Mucosa of rectum (tissue), 2 donors: Measurements from ENCODE around the gene ANO7.

ENCODE experiments used
- H3K27ac ChIP-seq, 2 donors: one replicate each; pipeline ENCODE4 v1.7.0; 2013; ENCODE audit warnings: inconsistent platforms in 2 of 2, low read depth in 2 of 2, low read length in 2 of 2
- H3K27me3 ChIP-seq, 2 donors: one replicate each; pipeline ENCODE4 v1.7.0; 2013; ENCODE audit warnings: low read length in 2 of 2; ENCODE audit not compliant: control insufficient read depth in 2 of 2, insufficient read depth in 2 of 2
- H3K36me3 ChIP-seq, 2 donors: one replicate each; pipeline ENCODE4 v1.7.0; 2013; ENCODE audit warnings: low read length in 2 of 2; ENCODE audit not compliant: control insufficient read depth in 2 of 2, insufficient read depth in 2 of 2
- H3K4me1 ChIP-seq, 2 donors: one replicate each; pipeline ENCODE4 v1.7.0; 2013; ENCODE audit warnings: low read length in 2 of 2, mild to moderate bottlenecking in 1 of 2; ENCODE audit not compliant: control insufficient read depth in 2 of 2, insufficient read depth in 2 of 2
- H3K4me3 ChIP-seq, 2 donors: one replicate each; pipeline ENCODE4 v1.7.0; 2013; ENCODE audit warnings: low read length in 2 of 2
- H3K9ac ChIP-seq, 2 donors: one replicate each; pipeline ENCODE4 v1.7.0; 2013; ENCODE audit warnings: low read length in 2 of 2, low read depth in 1 of 2, mild to moderate bottlenecking in 1 of 2
- H3K9me3 ChIP-seq, 2 donors: one replicate each; pipeline ENCODE4 v1.7.0; 2013; ENCODE audit warnings: low read length in 2 of 2; ENCODE audit not compliant: control insufficient read depth in 2 of 2
- donor health status: healthy.
- donor health status: Normal muscosa, but diverticular disease.

The ANO7 gene

GRCh38 chr2:241226723-241227572 is 38.5 kb downstream of the ANO7 start:
- H3K27ac ChIP-seq, result no peak overlapping the region
- peaks cover 56 to 57% of the 10 kb centered on the region in 2 donors for H3K36me3 ChIP-seq
- H3K4me3 ChIP-seq, result no peak overlapping the region
- no peaks in the 10 kb centered on the region for H3K27me3 ChIP-seq
- H3K9me3 ChIP-seq, result no peaks in the 10 kb centered on the region
- no peaks in the 10 kb centered on the region for H3K4me1 ChIP-seq
- H3K9ac ChIP-seq, result no peak overlapping the region

DNA sequence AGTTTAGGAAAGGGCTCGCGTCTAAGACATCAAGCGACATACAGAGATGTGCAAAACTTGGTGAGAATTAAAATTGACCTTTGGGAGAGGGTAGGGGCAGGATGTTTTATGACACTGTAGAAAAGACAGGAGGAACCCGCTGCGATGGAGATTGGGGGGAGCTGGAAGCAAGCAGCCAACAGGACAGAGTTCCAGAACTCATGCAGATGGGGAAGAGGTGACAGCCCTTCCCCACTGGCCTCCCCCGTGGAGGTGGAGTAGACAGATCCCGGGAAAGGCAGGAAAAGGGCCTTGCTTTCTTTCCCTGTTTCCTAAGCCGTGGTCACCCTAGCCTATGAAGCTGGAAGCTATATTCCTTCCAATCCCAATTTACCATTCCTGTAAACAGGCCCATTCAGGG is 39.1 kb downstream of the ANO7 start:
- Histone ChIP-seq H3K9ac (no peak overlapping the region), H3K9me3 (no peaks in the 10 kb centered on the region), H3K36me3 (peaks cover 59 to 62% of the 10 kb centered on the region in 2 donors), H3K27ac (no peak overlapping the region), H3K4me1 (no peaks in the 10 kb centered on the region), H3K4me3 (no peak overlapping the region), H3K27me3 (no peaks in the 10 kb centered on the region)

DNA sequence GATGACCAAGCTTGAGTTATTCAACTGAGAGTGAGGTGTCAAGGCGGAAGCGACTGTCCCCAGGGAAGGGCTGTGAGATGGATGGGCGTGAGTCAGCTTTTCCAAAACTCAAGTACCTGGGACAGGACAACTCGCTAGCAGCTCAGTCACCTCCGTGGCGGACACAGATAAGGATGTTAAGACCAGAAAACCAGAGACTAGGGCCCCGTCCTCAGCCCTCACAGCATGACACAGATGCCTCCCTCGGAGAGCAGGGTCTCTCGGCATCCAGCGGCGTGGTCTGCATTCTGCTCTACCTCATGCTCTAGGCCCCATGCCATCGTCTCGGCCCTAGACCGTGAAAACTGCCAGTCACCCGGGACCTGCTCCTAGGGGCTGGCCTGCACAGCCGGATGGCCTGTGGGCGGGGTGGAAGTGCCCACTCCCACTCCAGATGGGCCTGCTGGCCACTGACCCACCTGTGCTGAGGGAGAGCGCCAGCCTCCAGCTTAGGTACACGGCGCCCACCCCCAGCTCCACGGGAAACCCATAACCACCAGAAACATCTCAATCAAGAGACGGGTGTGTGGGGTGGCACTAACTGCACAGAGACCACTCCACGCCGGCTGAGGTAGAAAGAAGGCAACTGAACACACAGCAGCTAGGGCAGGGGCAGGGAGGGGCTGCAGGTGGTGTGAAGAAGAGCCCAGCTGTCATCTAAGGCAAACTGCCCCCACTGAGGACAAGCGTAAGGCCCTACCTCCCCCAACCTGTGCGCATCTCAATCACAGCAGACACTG is 39.8 kb downstream of the ANO7 start:
- Histone ChIP-seq H3K4me3 (no peak overlapping the region), H3K4me1 (no peaks in the 10 kb centered on the region), H3K36me3 (peaks cover 66 to 67% of the 10 kb centered on the region in 2 donors), H3K9ac (no peak overlapping the region), H3K27ac (no peak overlapping the region), H3K27me3 (no peaks in the 10 kb centered on the region), H3K9me3 (no peaks in the 10 kb centered on the region)

- Histone ChIP-seq H3K9ac (no peak overlapping the region), H3K4me1 (no peaks in the 10 kb centered on the region), H3K4me3 (no peak overlapping the region), H3K27ac (no peak overlapping the region), H3K9me3 (no peaks in the 10 kb centered on the region), H3K27me3 (no peaks in the 10 kb centered on the region), H3K36me3 (peaks cover 73 to 74% of the 10 kb centered on the region in 2 donors)
Observed at GRCh38 chr2:241228860-241229516, 40.5 kb downstream of the ANO7 start.

DNA sequence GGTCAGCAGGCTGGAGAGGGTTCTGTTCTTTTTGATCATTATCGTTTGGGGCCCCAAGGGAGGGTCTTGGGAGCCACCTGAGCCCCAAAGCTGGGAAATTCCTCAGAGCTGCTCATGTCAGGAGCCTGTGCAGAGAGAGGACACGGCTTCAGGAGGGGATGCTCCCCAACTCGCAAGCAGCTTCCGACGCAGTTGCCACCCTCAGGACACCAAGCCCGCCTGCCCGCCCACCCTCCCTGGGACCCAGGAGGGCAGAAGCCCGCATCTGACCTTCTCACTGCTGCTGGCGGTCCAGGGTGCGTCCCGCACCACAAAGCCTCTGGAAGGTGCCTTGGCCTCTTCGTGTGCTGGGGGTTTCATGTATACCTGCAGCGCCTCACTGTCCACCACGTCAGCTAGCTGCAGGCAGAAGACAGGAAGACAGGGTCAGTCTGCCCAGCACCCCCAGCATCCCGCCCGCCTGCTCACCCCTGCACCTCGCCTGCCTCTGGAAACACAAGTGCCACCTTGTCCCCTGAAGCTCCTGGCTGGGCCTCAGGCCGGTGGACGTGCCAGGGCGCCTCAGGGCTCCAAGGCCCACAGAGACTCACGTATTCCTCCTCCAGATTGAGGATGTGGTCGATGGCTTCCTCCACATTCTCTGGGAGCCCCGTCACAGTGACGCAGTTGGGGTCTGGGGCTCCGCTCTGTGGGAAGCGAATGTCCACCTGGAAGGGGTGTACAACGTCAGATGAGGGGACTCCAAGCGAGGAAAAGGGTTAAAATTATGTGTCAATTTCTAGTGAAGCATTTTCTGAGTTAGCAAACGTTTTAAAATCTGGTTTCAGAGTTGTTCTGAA is 41.3 kb downstream of the ANO7 start:
- H3K27ac ChIP-seq, result no peak overlapping the region
- H3K4me1 ChIP-seq, result no peaks in the 10 kb centered on the region
- no peaks in the 10 kb centered on the region for H3K9me3 ChIP-seq
- no peak overlapping the region for H3K9ac ChIP-seq
- no peaks in the 10 kb centered on the region for H3K27me3 ChIP-seq
- H3K36me3 ChIP-seq, result peaks cover 81 to 82% of the 10 kb centered on the region in 2 donors
- H3K4me3 ChIP-seq, result no peak overlapping the region

GRCh38 chr2:241230435-241230834 is 42.0 kb downstream of the ANO7 start:
- H3K27ac ChIP-seq, result no peak overlapping the region
- peaks cover 86 to 88% of the 10 kb centered on the region in 2 donors for H3K36me3 ChIP-seq

GRCh38 chr2:241232736-241233575 is 44.5 kb downstream of the ANO7 start:
- H3K27ac ChIP-seq, result no peak overlapping the region
- H3K36me3 ChIP-seq, result peaks cover 85 to 96% of the 10 kb centered on the region in 2 donors
- H3K4me3 ChIP-seq, result no peak overlapping the region
- H3K27me3 ChIP-seq, result no peaks in the 10 kb centered on the region
- H3K4me1 ChIP-seq, result no peaks in the 10 kb centered on the region
- no peaks in the 10 kb centered on the region for H3K9me3 ChIP-seq
- H3K9ac ChIP-seq, result no peak overlapping the region

More at GRCh38 chr2:241230435-241230834, 42.0 kb downstream of the ANO7 start:
- Histone ChIP-seq H3K4me1 (no peaks in the 10 kb centered on the region), H3K4me3 (no peak overlapping the region), H3K9me3 (no peaks in the 10 kb centered on the region), H3K27me3 (no peaks in the 10 kb centered on the region), H3K9ac (no peak overlapping the region)

- no peak overlapping the region for H3K9ac ChIP-seq
- no peaks in the 10 kb centered on the region for H3K4me1 ChIP-seq
- no peaks in the 10 kb centered on the region for H3K27me3 ChIP-seq
- H3K27ac ChIP-seq, result no peak overlapping the region
- H3K4me3 ChIP-seq, result no peak overlapping the region
- H3K36me3 ChIP-seq, result peaks cover 86 to 96% of the 10 kb centered on the region in 2 donors
- no peaks in the 10 kb centered on the region for H3K9me3 ChIP-seq
Observed at GRCh38 chr2:241234066-241234790, 45.8 kb downstream of the ANO7 start.
